Activated T-helper 9 cell treated with anti-CD3 and anti-CD28 coated beads, Interleukin-2, amount 50 U/mL, for 16 hours (primary cell): Measurements from ENCODE around the gene CYP1A1.
"Not testable (repeated sequence)": the region's sequence is repeated elsewhere in the genome, so short reads cannot be mapped to it uniquely, and the experiment has no call there.

Experiments used
- DNase-seq: peaks from one replicate; pipeline ENCODE4 v3.0.0-alpha.2; 2020; ENCODE audit warnings: low read depth

The CYP1A1 gene

GRCh38 chr15:74735305-74735704, 10.0 kb upstream of the CYP1A1 start:
- DNase-seq: no peak

DNA sequence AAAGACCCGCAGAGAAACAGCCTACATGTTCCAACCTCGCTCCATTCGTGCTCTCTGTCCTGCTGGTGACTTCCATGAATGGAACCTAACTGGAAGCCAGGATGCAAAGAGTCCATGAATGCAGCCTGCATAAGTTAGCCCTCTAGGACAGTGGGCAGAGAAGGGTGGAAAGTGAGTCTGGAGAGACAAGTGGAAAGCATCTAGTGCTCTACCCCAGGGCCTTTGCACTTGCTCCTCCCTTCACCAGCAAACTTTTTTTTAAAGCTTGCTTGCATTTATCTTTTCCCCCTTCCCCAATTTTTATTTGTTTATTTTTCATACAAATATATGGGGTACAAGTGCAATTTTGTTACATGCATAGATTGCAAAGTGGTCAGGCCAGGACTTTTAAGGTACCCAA, 7.9 kb upstream of the CYP1A1 start:
- no peak for DNase-seq

DNA sequence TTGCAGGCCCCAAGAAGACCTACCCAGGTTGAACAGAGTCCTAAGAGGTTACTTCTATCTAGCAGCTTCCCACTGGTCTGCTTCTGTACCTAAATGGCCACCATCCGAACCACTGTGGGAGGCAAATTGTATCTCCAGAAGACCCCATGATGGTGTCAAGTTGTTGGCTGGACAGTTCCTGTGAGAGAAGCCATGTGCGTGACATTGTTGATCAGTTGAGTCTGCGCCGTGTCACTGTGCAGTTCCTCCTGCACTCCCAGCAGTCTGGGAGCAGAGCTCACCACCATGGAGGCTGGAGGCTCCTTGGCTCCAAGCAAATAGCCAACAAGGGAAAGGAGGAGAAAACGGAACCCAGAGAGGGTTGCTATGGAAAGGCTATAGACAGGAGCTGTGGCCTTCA, 7.5 kb upstream of the CYP1A1 start:
- no peak for DNase-seq

DNA sequence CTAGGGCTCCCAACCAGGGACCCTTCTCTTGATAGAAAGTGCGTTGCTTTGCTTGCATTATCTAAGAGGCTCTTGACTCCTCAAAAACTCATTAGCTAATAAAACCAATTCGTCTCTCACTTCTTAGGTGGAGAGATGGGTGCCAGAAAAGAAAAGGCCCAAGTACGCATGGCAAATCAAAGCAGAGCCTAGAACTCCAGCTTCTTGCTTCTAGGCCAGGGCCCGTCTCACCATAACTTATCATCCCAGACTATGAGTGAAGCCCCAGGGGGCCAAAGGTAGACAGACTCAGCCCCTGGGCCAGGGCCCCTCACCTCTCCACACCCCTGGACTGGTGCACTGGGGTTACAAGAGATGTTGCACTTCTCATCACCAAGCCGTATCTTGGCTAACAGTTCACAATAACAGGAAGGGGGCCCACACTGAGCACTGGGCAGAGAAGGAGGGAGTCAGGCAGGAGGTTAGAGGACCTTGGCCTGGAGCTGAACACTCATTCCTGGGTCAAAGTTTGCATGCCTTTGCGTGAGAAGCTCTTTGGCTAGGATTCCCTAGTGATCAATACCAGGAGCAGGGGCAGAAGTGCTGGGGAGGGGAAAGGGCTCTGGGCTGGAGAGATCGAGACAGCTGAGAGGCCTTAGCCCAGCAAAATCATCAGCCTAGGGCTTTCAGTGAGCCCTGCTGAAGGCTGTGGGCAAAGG, 5.4 kb upstream of the CYP1A1 start:
- no peak for DNase-seq

GRCh38 chr15:74729372-74729771, 4.0 kb upstream of the CYP1A1 start:
- DNase-seq: not testable (repeated sequence)

DNA sequence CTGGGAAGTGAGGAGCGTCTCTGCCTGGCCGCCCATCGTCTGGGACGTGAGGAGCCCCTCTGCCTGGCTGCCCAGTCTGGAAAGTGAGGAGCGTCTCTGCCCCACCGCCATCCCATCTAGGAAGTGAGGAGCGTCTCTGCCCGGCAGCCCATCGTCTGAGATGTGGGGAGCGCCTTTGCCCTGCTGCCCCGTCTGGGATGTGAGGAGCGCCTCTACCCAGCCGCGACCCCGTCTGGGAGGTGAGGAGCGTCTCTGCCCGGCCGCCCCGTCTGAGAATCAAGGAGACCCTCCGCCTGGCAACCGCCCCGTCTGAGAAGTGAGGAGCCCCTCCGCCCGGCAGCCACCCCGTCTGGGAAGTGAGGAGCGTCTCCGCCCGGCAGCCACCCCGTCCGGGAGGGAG, 3.4 kb upstream of the CYP1A1 start:
- DNase-seq: not testable (repeated sequence)

- DNase-seq: no peak
Observed at GRCh38 chr15:74727727-74728126, 2.4 kb upstream of the CYP1A1 start.

GRCh38 chr15:74726774-74727164, 1.4 kb upstream of the CYP1A1 start:
- no peak for DNase-seq

- DNase-seq: peak; percentile 47
Observed at GRCh38 chr15:74725845-74726773, 781 bp upstream of the CYP1A1 start.

DNA sequence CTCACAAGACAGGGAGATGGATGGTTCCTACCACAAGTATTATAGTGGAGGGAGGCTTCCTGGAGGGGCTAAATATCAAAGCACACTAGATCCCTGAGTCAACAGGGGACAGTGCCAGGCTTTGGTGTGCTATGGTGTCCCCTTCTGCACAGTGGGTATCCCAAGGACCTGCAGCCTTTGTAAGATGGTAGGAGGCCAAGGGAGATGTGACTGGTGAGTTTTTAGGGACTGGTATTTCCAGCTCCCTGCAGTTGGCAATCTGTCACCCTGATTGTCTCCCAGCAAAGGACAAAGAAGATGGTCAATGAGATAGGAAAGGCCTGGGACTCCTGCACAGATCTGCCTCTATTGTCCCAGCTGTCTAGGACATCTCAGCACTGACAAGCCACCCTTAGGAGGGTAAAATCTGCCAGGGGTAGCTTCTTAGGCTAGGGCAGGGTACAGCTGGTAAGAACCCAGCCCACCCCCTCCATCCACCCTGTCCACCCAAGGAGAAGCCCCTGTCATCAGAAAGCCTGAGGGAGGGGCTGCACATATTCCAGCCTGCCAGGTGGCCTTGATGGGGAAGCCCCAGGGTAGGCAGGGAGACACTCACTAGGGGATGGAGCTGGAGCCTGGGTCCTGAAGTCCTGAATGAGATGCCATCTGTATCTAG, 631 bp downstream of the CYP1A1 start:
- DNase-seq: no peak

DNA sequence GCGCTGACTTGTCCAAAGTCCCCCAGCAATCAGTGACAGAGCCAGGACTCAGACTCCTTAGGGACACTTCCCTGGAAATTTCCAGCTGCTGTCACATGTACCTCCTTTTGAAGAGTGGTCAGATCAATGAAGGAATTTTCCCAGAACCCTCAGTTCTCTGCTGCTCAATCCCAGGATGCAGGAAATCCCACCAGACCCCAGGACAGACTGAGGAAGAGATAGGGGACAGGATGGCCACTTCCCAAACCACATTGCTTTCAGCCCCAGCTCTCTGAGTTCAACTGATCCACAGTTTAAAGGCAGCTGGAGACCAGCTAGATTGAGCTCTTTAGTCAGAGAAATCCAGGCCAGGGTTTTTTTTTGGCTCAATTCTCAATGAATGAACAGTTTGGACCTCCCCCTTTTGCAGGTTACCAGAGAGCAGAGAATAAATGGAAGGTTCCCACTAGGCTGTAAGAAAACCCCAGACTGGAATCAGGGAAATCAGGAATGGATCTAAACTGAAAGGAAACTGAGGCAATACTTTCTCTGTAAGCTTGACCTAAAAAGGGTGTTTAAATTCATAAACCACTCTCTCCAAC, 1.5 kb downstream of the CYP1A1 start:
- DNase-seq: no peak

DNA sequence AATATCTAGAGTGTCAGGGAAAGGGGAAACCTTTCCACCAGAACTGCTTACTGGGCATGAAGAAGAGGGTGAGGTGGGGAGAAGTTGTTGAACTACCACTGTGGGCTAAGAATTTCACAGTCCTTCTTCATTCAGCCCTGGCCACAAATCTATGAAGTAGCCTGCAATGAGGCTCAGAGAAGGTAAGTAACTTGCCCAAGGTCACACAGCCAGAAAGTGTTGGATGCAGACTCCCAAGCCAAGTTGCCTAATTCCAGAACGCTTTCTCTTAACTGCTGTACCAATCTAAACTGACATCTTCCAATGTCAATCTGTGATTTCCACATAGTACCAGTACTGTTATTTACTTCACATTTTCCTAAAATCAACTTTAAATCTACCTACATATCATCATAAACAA, 2.1 kb downstream of the CYP1A1 start:
- no peak for DNase-seq

- no peak for DNase-seq
Observed at GRCh38 chr15:74722591-74722990, 2.7 kb downstream of the CYP1A1 start.

DNA sequence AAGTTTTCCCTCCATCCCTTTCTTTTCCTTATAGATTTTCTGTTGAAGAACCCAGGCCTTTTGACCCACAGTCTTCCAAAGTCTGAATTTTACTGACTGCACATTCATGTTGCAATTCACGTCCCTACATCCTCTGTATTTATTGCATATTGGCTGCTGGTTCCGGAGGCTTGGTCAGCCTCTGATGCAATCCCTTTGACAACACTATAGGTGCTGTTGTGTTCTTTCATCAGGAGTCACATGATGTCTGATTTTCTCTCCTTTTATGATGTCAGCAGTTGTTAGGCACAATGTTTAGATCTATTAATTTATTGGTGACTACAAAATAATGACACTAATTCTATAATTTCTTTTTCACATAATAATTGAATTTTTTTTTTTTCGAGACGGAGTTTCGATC, 8.7 kb downstream of the CYP1A1 start:
- no peak for DNase-seq

- no peak for DNase-seq
Observed at GRCh38 chr15:74712311-74712710, 13.0 kb downstream of the CYP1A1 start.

- DNase-seq: no peak
Observed at GRCh38 chr15:74710319-74711094, 14.8 kb downstream of the CYP1A1 start.

DNA sequence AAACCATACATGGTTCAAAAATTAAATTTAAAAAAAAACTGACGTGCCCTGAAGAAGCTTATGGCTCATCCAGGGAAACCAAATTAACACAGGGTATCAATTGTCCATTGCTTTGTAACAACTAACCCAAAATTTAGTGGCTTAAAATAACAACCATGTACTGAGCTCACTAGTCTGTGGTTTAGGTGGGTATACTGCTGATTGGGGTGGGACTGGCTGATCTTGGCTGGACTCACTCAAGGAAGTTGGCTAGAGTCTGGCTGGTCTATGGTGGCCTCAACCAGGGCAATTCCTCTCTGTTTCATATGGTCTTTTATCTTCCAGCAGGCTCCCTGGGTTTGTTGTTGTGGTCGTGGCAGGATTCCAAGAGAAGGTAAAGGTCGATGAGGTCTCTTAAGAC, 15.4 kb downstream of the CYP1A1 start:
- no peak for DNase-seq

- DNase-seq: no peak
Observed at GRCh38 chr15:74709011-74709410, 16.3 kb downstream of the CYP1A1 start.

- DNase-seq: no peak
Observed at GRCh38 chr15:74696808-74697207, 28.5 kb downstream of the CYP1A1 start.

DNA sequence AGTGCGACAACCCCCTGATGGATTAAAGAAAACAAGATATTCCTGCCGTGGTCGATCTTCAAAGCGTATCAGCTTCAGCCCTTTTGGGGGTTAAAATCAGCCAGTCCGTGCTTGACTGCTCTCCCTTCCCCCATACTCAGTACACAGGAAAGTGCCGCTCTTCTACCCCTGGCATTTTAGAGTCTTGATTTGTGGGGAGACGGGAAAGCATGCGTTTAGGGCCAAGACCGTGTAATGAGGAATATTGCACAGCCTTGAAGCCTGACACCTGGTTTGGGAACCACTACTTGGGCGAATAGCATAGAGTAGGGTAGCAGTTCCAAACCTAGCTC, 29.0 kb downstream of the CYP1A1 start:
- DNase-seq: no peak

- peak; percentile 83 for DNase-seq
Observed at GRCh38 chr15:74695597-74696397, 29.5 kb downstream of the CYP1A1 start, which contains the start of gene EDC3. TSS of gene EDC3 (minus strand) at chr15:74696024. CDS start at chr15:74675124, 20,900 bp downstream.
